Measurements from ENCODE around the gene KLF6. TPM values are rescaled to one million over a fixed set of nuclear protein-coding genes. Genes with fewer than 3 reads are reported as not detected.
A peak's percentile ranks its signal among the peaks of the same experiment; 100 is the strongest.

KLF6 gene
- total and polyA plus RNA-seq, 2 experiments from 2014 or later, result 187 to 602 TPM

DNA sequence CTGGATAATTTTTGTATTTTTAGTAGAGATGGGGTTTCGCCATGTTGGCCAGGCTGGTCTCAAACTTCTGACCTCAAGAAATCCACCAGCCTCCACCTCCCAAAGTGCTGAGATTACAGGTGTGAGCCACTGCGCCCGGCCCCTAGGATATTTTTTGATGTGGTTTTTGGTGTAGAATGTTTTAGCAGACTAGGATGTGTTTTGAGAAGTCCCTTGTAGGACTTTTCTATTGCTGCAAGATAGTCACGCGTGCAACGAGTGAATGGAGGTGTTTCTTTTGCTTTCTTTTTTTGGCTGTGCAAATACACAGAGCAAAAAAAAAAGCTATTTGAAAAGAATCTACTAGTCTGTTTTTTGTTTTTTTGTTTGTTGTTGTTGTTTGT, 29.8 kb upstream of the KLF6 start:
- H3K79me2 ChIP-seq, result no peaks in the 10 kb centered on the region
- H4K20me1 ChIP-seq (ENCODE audit: insufficient read depth, poor library complexity, severe bottlenecking), result no peaks in the 10 kb centered on the region
- H3K27me3 ChIP-seq, result no peaks in the 10 kb centered on the region
- no peak overlapping the region for H3K27ac ChIP-seq
- no peak for DNase-seq (ENCODE audit: low spot score)
- H3K4me3 ChIP-seq, result no peak overlapping the region
- no peaks in the 10 kb centered on the region for H3K36me3 ChIP-seq (replicated peaks; ENCODE audit: insufficient read depth, low read depth)
- no peak overlapping the region for H2AFZ ChIP-seq
- no peaks in the 10 kb centered on the region for H3K9me3 ChIP-seq (ENCODE audit: low read depth)
- peaks cover 18% of the 10 kb centered on the region for H3K4me1 ChIP-seq (ENCODE audit: insufficient read depth)
- TF ChIP-seq, protein P1, sequence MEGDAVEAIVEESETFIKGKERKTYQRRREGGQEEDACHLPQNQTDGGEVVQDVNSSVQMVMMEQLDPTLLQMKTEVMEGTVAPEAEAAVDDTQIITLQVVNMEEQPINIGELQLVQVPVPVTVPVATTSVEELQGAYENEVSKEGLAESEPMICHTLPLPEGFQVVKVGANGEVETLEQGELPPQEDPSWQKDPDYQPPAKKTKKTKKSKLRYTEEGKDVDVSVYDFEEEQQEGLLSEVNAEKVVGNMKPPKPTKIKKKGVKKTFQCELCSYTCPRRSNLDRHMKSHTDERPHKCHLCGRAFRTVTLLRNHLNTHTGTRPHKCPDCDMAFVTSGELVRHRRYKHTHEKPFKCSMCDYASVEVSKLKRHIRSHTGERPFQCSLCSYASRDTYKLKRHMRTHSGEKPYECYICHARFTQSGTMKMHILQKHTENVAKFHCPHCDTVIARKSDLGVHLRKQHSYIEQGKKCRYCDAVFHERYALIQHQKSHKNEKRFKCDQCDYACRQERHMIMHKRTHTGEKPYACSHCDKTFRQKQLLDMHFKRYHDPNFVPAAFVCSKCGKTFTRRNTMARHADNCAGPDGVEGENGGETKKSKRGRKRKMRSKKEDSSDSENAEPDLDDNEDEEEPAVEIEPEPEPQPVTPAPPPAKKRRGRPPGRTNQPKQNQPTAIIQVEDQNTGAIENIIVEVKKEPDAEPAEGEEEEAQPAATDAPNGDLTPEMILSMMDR (IDR thresholded peaks at IDR 0.05; ENCODE audit: poor library complexity), result no peak
- TF ChIP-seq EZH2 (IDR thresholded peaks at IDR 0.05; ENCODE audit: borderline replicate concordance) (no peak), EZH2phosphoT487 (IDR thresholded peaks at IDR 0.05; ENCODE audit: low read depth, severe bottlenecking, unreplicated experiment) (no peak)
- WGBS (ENCODE audit: low lambda C conversion rate, missing lambda C conversion rate), result 97% methylated on average over 6 of the region's 6 CpGs
- H3K4me2 ChIP-seq, result no peak overlapping the region
- no peaks in the 10 kb centered on the region for H3K9me2 ChIP-seq (replicated peaks; ENCODE audit: insufficient read depth)

DNA sequence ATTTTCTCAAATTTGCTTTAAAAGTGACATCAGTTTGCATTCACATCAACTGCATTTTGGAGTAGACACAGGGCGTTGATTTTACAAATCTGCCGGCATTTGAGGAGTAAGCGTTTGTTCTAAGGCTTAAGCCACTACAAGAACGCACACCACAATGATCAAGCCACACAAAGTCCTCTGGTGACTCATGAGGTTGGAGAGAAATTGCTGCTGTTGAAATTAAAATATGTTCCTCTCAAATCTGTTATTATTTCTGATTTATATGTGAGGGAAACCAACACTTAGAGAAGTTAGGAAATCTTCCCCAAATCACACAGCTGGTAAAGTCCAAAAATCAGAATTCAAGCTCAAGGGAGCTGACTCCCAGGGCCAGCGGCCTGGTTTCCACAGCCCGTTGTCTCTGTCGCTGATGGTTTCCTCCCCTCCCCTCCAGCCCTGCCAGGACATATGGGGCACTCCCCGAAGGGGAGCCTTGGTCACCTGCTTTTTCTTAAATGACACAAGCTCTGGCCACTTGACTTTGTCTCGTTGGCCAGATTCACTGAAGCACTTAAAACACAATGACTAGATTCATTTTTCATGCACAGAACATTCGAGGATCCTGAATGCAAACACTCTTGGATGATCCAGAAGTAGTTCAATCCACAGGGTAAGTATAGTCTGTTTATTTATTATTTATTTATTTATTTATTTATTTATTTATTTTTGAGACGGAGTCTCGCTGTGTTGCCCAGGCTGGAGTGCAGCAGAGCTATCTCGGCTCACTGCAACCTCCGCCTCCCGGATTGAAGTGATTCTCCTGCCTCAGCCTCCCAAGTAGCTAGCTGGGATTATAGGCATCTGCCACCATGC, 29.2 kb upstream of the KLF6 start:
- Histone ChIP-seq H3K27ac (no peak overlapping the region), H3K4me2 (no peak overlapping the region)
- WGBS (ENCODE audit: low lambda C conversion rate, missing lambda C conversion rate), result 79% methylated on average over 15 of the region's 15 CpGs

DNA sequence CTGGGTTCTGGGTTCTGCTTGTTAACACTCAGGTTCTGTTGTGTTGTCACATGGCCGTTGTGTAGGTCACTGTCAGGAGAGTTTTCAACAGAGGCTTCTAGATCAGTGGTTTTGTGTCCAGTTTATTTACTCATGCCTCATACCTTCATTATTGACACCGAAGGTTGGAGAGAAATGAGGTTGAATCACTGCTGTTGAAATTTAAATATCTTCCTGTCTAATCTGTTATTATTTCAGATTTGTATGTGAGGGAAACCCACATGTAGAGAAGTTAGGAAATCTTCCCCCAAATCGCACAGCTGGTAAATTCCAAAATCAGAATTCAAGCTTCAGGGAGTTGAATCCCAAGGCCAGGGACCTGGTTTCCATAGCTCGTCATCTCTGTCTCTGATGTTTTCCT, 28.3 kb upstream of the KLF6 start:
- H3K4me3 ChIP-seq, result no peak overlapping the region
- H3K36me3 ChIP-seq (replicated peaks; ENCODE audit: insufficient read depth, low read depth), result no peaks in the 10 kb centered on the region
- DNase-seq (ENCODE audit: low spot score), result no peak
- H3K4me1 ChIP-seq (ENCODE audit: insufficient read depth), result peaks cover 31% of the 10 kb centered on the region
- 83% methylated on average over 4 of the region's 4 CpGs for WGBS (ENCODE audit: low lambda C conversion rate, missing lambda C conversion rate)
- no peaks in the 10 kb centered on the region for H4K20me1 ChIP-seq (ENCODE audit: insufficient read depth, poor library complexity, severe bottlenecking)
- no peaks in the 10 kb centered on the region for H3K9me3 ChIP-seq (ENCODE audit: low read depth)
- H2AFZ ChIP-seq, result no peak overlapping the region
- H3K9me2 ChIP-seq (replicated peaks; ENCODE audit: insufficient read depth), result no peaks in the 10 kb centered on the region
- H3K27ac ChIP-seq, result peak overlapping the region; percentile 1
- H3K79me2 ChIP-seq, result no peaks in the 10 kb centered on the region
- H3K4me2 ChIP-seq, result no peak overlapping the region
- TF ChIP-seq EZH2phosphoT487 (IDR thresholded peaks at IDR 0.05; ENCODE audit: low read depth, severe bottlenecking, unreplicated experiment) (no peak), EZH2 (IDR thresholded peaks at IDR 0.05; ENCODE audit: borderline replicate concordance) (no peak)
- TF ChIP-seq, protein P1 (IDR thresholded peaks at IDR 0.05; ENCODE audit: poor library complexity), result no peak
- H3K27me3 ChIP-seq, result no peaks in the 10 kb centered on the region

More for the DNA sequence above, 29.2 kb upstream of the KLF6 start:
- TF ChIP-seq EZH2phosphoT487 (IDR thresholded peaks at IDR 0.05; ENCODE audit: low read depth, severe bottlenecking, unreplicated experiment) (no peak), EZH2 (IDR thresholded peaks at IDR 0.05; ENCODE audit: borderline replicate concordance) (no peak)
- TF ChIP-seq, protein P1 (IDR thresholded peaks at IDR 0.05; ENCODE audit: poor library complexity), result no peak
- DNase-seq (ENCODE audit: low spot score), result no peak
- Histone ChIP-seq H2AFZ (no peak overlapping the region), H3K4me3 (no peak overlapping the region), H3K9me2 (replicated peaks; ENCODE audit: insufficient read depth) (no peaks in the 10 kb centered on the region), H3K9me3 (ENCODE audit: low read depth) (no peaks in the 10 kb centered on the region), H4K20me1 (ENCODE audit: insufficient read depth, poor library complexity, severe bottlenecking) (no peaks in the 10 kb centered on the region), H3K27me3 (no peaks in the 10 kb centered on the region), H3K4me1 (ENCODE audit: insufficient read depth) (peaks cover 21% of the 10 kb centered on the region), H3K36me3 (replicated peaks; ENCODE audit: insufficient read depth, low read depth) (no peaks in the 10 kb centered on the region), H3K79me2 (no peaks in the 10 kb centered on the region)
